HepG2 (cell line): ENCODE measurements around the gene LBX2. TPM values are rescaled to one million over a fixed set of nuclear protein-coding genes. Genes with fewer than 3 reads are reported as not detected.

Experiments used
- ADNP ChIP-seq: sonication (generic); formaldehyde crosslinking; IDR thresholded peaks from 2 replicates; pipeline ENCODE4 v1.4.0; 2020; ENCODE audit warnings: missing genetic modification reagents
- ARID2 ChIP-seq: sonication (generic); formaldehyde crosslinking; IDR thresholded peaks from 2 replicates; pipeline ENCODE4 v1.8.1; 2022; ENCODE audit warnings: mild to moderate bottlenecking, missing genetic modification reagents, borderline replicate concordance
- CBX5 ChIP-seq: sonication (generic); formaldehyde crosslinking; IDR thresholded peaks from 2 replicates; pipeline ENCODE4 v1.4.0; 2020; ENCODE audit warnings: missing genetic modification reagents, borderline replicate concordance
- FOXK2 ChIP-seq: fragments of 450-650 bp; IDR thresholded peaks from 2 replicates; pipeline ENCODE4 v1.6.1; 2016
- HDAC6 ChIP-seq: fragments of 200-600 bp; sonication (generic); IDR thresholded peaks from 2 replicates; pipeline ENCODE4 v1.7.0; 2017; ENCODE audit warnings: mild to moderate bottlenecking, antibody characterized with exemption, low read length, low read depth
- IRF2 ChIP-seq: IDR thresholded peaks from 2 replicates; pipeline ENCODE4 v1.6.1; 2018; ENCODE audit warnings: missing genetic modification reagents, missing compliant biosample characterization
- KAT8 ChIP-seq: IDR thresholded peaks from 2 replicates; pipeline ENCODE4 v1.6.1; 2016; ENCODE audit warnings: missing genetic modification reagents, missing compliant biosample characterization
- NFIC ChIP-seq: IDR thresholded peaks from 2 replicates; pipeline ENCODE4 v1.6.1; 2012; ENCODE audit warnings: mild to moderate bottlenecking, low read length, inconsistent platforms
- RBAK ChIP-seq: sonication (generic); formaldehyde crosslinking; IDR thresholded peaks from 2 replicates; pipeline ENCODE4 v1.5.1; 2020; ENCODE audit warnings: mild to moderate bottlenecking, missing genetic modification reagents
- RFXAP ChIP-seq: sonication (generic); formaldehyde crosslinking; IDR thresholded peaks from 2 replicates; pipeline ENCODE4 v1.4.0; 2020; ENCODE audit warnings: missing genetic modification reagents, borderline replicate concordance
- SRF ChIP-seq: IDR thresholded peaks from 2 replicates; pipeline ENCODE4 v1.6.1; 2011; ENCODE audit warnings: mild to moderate bottlenecking, low read depth, low read length, moderate library complexity
- TARDBP ChIP-seq: sonication (generic); formaldehyde crosslinking; IDR thresholded peaks from 2 replicates; pipeline ENCODE4 v1.8.0; 2022; ENCODE audit warnings: mild to moderate bottlenecking, missing genetic modification reagents
- ZFAT ChIP-seq: sonication (generic); formaldehyde crosslinking; conservative IDR thresholded peaks from 2 replicates; pipeline ENCODE4 v1.8.1; 2023; ENCODE audit warnings: missing genetic modification reagents, inconsistent platforms
- ZNF775 ChIP-seq: sonication (generic); formaldehyde crosslinking; IDR thresholded peaks from 2 replicates; pipeline ENCODE4 v1.4.0; 2020; ENCODE audit warnings: missing genetic modification reagents, mild to moderate bottlenecking, moderate library complexity, borderline replicate concordance
- polyA plus RNA-seq, 8 experiments: library from polyadenylated mRNA; depleted of rRNA in 3 of 8; stranded (reverse) in 7 of 8; unstranded in 1 of 8; fragments of >200 nt; fragmentation: Illumina TruSeq in 4 of 8; extraction: Trizol in 4 of 8; gene quantifications; 2 replicates each; pipeline versions ENCODE4 v1.2.1 to v1.2.3, GENCODE V29; 2011 to 2016; ENCODE audit warnings: low read depth in 4 of 8, missing spikeins in 1 of 8, mixed read lengths in 1 of 8; ENCODE audit not compliant: insufficient read depth in 1 of 8
- total RNA-seq, 5 experiments: library from RNA; depleted of rRNA; stranded (reverse); fragments of >200 nt; fragmentation: Illumina TruSeq; extraction: Trizol; gene quantifications; 2 replicates each; pipeline ENCODE4 v1.2.3, GENCODE V29; 2016; ENCODE audit warnings: low read depth in 1 of 5
- TF ChIP-seq, protein P1 (sequence below): sonication (generic); formaldehyde crosslinking; IDR thresholded peaks from 2 replicates; pipeline ENCODE4 v1.4.0; 2020; ENCODE audit warnings: mild to moderate bottlenecking, missing genetic modification reagents
- TF ChIP-seq, protein P2 (sequence below): sonication (generic); formaldehyde crosslinking; IDR thresholded peaks from 2 replicates; pipeline ENCODE4 v1.4.0; 2020; ENCODE audit warnings: missing genetic modification reagents
- TF ChIP-seq, protein P3 (sequence below): sonication (generic); formaldehyde crosslinking; IDR thresholded peaks from 2 replicates; pipeline ENCODE4 v1.9.0; 2021; ENCODE audit warnings: missing genetic modification reagents, mild to moderate bottlenecking, borderline replicate concordance
- TF ChIP-seq, protein P4 (sequence below): fragments of 450-650 bp; IDR thresholded peaks from 2 replicates; pipeline ENCODE4 v1.6.1; 2017; ENCODE audit warnings: mild to moderate bottlenecking
- TF ChIP-seq, protein P5 (sequence below): sonication (generic); formaldehyde crosslinking; IDR thresholded peaks from 2 replicates; pipeline ENCODE4 v1.4.0; 2020; ENCODE audit warnings: missing genetic modification reagents

LBX2 gene
- total and polyA plus RNA-seq, 2 of the 13 experiments (the other 11 are each of a cell fraction or from before 2014, with no cell fraction given): 6.4 to 8.1 TPM

DNA sequence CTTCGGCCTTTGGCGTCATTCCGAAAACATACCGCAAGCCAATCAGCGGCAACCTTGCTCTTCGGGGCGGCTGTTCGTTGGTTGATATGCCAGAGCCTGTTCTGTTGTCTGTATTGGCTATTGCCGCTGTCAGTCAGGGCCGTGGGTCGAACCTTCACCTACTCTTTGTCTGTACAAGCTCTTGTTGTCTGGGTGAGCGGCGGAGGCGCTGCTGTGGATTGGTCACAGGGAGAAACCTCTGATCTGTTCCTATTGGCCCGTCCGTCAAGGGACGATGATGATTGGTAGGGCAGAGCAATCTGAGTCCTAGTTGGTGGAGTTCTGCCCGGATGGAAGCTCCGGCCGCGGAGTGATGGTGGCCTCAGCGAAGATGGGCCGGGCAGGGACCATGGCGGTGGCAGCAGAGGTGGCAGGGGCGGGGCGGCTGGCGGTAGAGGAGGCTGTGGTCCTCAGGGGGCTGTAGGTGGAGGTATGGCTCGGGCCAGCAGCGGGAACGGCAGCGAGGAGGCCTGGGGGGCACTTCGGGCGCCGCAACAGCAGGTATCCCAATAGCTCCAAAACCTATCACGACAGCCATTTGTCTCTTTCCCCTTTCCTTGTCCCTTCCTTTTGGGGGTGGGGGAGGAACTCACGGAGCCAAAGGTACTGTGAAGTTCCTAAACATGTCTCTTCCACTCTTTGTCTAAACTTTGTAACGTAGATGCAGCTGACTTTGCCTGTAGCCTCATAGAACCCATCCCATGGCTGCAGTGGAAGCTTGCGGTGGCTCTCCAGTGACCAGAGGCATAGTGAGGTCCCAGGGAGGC lies 41.1 kb downstream of the LBX2 start, which contains the start of gene WBP1 (continued):
- TF ChIP-seq ZNF775 (CRISPR knock-in tag) (0 out of 2 replicates have a peak, but pooled peaks have one; percentile 75), RFXAP (peak; percentile 99), ARID2 (peak; percentile 71), IRF2 (CRISPR knock-in tag) (peak; percentile 14; the same call in 1 of the 2 replicates), RBAK (CRISPR knock-in tag) (no peak), ZFAT (CRISPR knock-in tag) (no peak), ADNP (CRISPR knock-in tag) (no peak), FOXK2 (peak; percentile 94), SRF (0 out of 2 replicates have a peak, but pooled peaks have one; percentile 38), KAT8 (no peak), NFIC (no peak), HDAC6 (no peak), CBX5 (CRISPR knock-in tag) (no peak), TARDBP (0 out of 2 replicates have a peak, but pooled peaks have one; percentile 12)
- TF ChIP-seq, protein P1, sequence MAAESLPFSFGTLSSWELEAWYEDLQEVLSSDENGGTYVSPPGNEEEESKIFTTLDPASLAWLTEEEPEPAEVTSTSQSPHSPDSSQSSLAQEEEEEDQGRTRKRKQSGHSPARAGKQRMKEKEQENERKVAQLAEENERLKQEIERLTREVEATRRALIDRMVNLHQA (CRISPR knock-in tag): no peak
- TF ChIP-seq, protein P2, sequence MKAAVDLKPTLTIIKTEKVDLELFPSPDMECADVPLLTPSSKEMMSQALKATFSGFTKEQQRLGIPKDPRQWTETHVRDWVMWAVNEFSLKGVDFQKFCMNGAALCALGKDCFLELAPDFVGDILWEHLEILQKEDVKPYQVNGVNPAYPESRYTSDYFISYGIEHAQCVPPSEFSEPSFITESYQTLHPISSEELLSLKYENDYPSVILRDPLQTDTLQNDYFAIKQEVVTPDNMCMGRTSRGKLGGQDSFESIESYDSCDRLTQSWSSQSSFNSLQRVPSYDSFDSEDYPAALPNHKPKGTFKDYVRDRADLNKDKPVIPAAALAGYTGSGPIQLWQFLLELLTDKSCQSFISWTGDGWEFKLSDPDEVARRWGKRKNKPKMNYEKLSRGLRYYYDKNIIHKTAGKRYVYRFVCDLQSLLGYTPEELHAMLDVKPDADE: no peak
- TF ChIP-seq, protein P3, sequence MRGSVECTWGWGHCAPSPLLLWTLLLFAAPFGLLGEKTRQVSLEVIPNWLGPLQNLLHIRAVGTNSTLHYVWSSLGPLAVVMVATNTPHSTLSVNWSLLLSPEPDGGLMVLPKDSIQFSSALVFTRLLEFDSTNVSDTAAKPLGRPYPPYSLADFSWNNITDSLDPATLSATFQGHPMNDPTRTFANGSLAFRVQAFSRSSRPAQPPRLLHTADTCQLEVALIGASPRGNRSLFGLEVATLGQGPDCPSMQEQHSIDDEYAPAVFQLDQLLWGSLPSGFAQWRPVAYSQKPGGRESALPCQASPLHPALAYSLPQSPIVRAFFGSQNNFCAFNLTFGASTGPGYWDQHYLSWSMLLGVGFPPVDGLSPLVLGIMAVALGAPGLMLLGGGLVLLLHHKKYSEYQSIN (CRISPR knock-in tag): no peak
- TF ChIP-seq, protein P4, sequence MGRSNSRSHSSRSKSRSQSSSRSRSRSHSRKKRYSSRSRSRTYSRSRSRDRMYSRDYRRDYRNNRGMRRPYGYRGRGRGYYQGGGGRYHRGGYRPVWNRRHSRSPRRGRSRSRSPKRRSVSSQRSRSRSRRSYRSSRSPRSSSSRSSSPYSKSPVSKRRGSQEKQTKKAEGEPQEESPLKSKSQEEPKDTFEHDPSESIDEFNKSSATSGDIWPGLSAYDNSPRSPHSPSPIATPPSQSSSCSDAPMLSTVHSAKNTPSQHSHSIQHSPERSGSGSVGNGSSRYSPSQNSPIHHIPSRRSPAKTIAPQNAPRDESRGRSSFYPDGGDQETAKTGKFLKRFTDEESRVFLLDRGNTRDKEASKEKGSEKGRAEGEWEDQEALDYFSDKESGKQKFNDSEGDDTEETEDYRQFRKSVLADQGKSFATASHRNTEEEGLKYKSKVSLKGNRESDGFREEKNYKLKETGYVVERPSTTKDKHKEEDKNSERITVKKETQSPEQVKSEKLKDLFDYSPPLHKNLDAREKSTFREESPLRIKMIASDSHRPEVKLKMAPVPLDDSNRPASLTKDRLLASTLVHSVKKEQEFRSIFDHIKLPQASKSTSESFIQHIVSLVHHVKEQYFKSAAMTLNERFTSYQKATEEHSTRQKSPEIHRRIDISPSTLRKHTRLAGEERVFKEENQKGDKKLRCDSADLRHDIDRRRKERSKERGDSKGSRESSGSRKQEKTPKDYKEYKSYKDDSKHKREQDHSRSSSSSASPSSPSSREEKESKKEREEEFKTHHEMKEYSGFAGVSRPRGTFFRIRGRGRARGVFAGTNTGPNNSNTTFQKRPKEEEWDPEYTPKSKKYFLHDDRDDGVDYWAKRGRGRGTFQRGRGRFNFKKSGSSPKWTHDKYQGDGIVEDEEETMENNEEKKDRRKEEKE: no peak
- TF ChIP-seq, protein P5, sequence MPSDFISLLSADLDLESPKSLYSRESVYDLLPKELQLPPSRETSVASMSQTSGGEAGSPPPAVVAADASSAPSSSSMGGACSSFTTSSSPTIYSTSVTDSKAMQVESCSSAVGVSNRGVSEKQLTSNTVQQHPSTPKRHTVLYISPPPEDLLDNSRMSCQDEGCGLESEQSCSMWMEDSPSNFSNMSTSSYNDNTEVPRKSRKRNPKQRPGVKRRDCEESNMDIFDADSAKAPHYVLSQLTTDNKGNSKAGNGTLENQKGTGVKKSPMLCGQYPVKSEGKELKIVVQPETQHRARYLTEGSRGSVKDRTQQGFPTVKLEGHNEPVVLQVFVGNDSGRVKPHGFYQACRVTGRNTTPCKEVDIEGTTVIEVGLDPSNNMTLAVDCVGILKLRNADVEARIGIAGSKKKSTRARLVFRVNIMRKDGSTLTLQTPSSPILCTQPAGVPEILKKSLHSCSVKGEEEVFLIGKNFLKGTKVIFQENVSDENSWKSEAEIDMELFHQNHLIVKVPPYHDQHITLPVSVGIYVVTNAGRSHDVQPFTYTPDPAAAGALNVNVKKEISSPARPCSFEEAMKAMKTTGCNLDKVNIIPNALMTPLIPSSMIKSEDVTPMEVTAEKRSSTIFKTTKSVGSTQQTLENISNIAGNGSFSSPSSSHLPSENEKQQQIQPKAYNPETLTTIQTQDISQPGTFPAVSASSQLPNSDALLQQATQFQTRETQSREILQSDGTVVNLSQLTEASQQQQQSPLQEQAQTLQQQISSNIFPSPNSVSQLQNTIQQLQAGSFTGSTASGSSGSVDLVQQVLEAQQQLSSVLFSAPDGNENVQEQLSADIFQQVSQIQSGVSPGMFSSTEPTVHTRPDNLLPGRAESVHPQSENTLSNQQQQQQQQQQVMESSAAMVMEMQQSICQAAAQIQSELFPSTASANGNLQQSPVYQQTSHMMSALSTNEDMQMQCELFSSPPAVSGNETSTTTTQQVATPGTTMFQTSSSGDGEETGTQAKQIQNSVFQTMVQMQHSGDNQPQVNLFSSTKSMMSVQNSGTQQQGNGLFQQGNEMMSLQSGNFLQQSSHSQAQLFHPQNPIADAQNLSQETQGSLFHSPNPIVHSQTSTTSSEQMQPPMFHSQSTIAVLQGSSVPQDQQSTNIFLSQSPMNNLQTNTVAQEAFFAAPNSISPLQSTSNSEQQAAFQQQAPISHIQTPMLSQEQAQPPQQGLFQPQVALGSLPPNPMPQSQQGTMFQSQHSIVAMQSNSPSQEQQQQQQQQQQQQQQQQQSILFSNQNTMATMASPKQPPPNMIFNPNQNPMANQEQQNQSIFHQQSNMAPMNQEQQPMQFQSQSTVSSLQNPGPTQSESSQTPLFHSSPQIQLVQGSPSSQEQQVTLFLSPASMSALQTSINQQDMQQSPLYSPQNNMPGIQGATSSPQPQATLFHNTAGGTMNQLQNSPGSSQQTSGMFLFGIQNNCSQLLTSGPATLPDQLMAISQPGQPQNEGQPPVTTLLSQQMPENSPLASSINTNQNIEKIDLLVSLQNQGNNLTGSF (CRISPR knock-in tag): peak; percentile 23; the same call in 1 of the 2 replicates
